IMR-90 (cell line): Measurements from ENCODE around the gene ARHGAP21. TPM values are rescaled to one million over a fixed set of nuclear protein-coding genes. Genes with fewer than 3 reads are reported as not detected.

Source experiments
- ATAC-seq: fragments of 200-7000 bp; cut with Tn5 transposase; 2 replicates; pipeline ENCODE4 v1.9.1; 2020; ENCODE audit warnings: low read depth, mild to moderate bottlenecking, moderate library complexity
- BruUV-seq: library from RNA; stranded (reverse); fragments of 400-500 nt; replicated peaks from 2 replicates; lab custom pipeline; 2021; lab: Mats Ljungman, UMichigan
- CTCF ChIA-PET: fragments of 300-600 bp; formaldehyde crosslinking; extraction: SDS; loops from one replicate; lab custom pipeline; 2021; ENCODE audit warnings: antibody characterized with exemption; lab: Yijun Ruan, JAX
- POLR2A ChIA-PET: fragments of 300-600 bp; sonication (Branson Sonifier 250); formaldehyde crosslinking; loops from one replicate; lab custom pipeline; 2022; ENCODE audit warnings: antibody characterized with exemption; ENCODE audit not compliant: unreplicated experiment; lab: Charles Lee
- DNase-seq: peaks from one replicate; pipeline ENCODE4 v3.0.0; 2013
- H2AFZ ChIP-seq: replicated peaks from 2 replicates; pipeline ENCODE3; 2013; ENCODE audit warnings: low read length, mild to moderate bottlenecking; ENCODE audit not compliant: poor library complexity
- H2AK5ac ChIP-seq: 2 replicates; pipeline ENCODE4 v1.6.1; 2013; ENCODE audit warnings: low read depth, low read length, inconsistent platforms
- H2AK9ac ChIP-seq: replicated peaks from 2 replicates; pipeline ENCODE3; 2013; ENCODE audit warnings: mild to moderate bottlenecking, low read depth, low read length, moderate library complexity; ENCODE audit not compliant: poor library complexity
- H2BK120ac ChIP-seq: 2 replicates; pipeline ENCODE4 v1.6.1; 2013; ENCODE audit warnings: low read depth, low read length, inconsistent platforms
- H2BK15ac ChIP-seq: 3 replicates; pipeline ENCODE4 v1.6.1; 2013; ENCODE audit warnings: low read depth, low read length, inconsistent platforms
- H2BK20ac ChIP-seq: 2 replicates; pipeline ENCODE4 v1.6.1; 2013; ENCODE audit warnings: low read depth, mild to moderate bottlenecking, inconsistent platforms, low read length, moderate library complexity
- H2BK5ac ChIP-seq: 2 replicates; pipeline ENCODE4 v1.6.1; 2013; ENCODE audit warnings: mild to moderate bottlenecking, low read depth, low read length, inconsistent platforms; ENCODE audit not compliant: poor library complexity, severe bottlenecking
- H3K14ac ChIP-seq: replicated peaks from 2 replicates; pipeline ENCODE4 v1.6.1; 2013; ENCODE audit warnings: low read depth, low read length, inconsistent platforms
- H3K18ac ChIP-seq: 2 replicates; pipeline ENCODE4 v1.6.1; 2013; ENCODE audit warnings: low read depth, low read length, control low read depth
- H3K23ac ChIP-seq: 2 replicates; pipeline ENCODE4 v1.6.1; 2013; ENCODE audit warnings: low read depth, low read length, inconsistent platforms
- H3K27ac ChIP-seq: 2 replicates; pipeline ENCODE4 v1.5.1; 2013; ENCODE audit warnings: mild to moderate bottlenecking, control low read depth, low read length; ENCODE audit not compliant: insufficient read depth
- H3K27me3 ChIP-seq: 2 replicates; pipeline ENCODE4 v1.6.1; 2013; ENCODE audit warnings: low read length; ENCODE audit not compliant: control insufficient read depth, insufficient read depth
- H3K36me3 ChIP-seq: 2 replicates; pipeline ENCODE4 v1.6.1; 2013; ENCODE audit warnings: low read length, mixed read lengths; ENCODE audit not compliant: control insufficient read depth, insufficient read depth
- H3K4ac ChIP-seq: 2 replicates; pipeline ENCODE4 v1.6.1; 2013; ENCODE audit warnings: low read depth, low read length, inconsistent platforms
- H3K4me1 ChIP-seq: 2 replicates; pipeline ENCODE4 v1.6.1; 2013; ENCODE audit warnings: low read length, mixed read lengths; ENCODE audit not compliant: control insufficient read depth, insufficient read depth
- H3K4me2 ChIP-seq: 2 replicates; pipeline ENCODE4 v1.6.1; 2013; ENCODE audit warnings: low read depth, mild to moderate bottlenecking, control low read depth, low read length, moderate library complexity
- H3K4me3 ChIP-seq: 2 replicates; pipeline ENCODE4 v1.5.1; 2013; ENCODE audit warnings: low read depth, mild to moderate bottlenecking, control low read depth, low read length, moderate library complexity; ENCODE audit not compliant: insufficient read depth
- H3K56ac ChIP-seq: 2 replicates; pipeline ENCODE4 v1.6.1; 2013; ENCODE audit warnings: low read length, inconsistent platforms; ENCODE audit not compliant: insufficient read depth; ENCODE audit errors: extremely low read depth
- H3K79me1 ChIP-seq, 2 experiments: 2 replicates each; pipeline ENCODE4 v1.6.1; 2013; ENCODE audit warnings: low read length in 2 of 2, inconsistent platforms in 1 of 2, low read depth in 1 of 2
- H3K9ac ChIP-seq: 2 replicates; pipeline ENCODE4 v1.6.1; 2013; ENCODE audit warnings: low read depth, low read length, control low read depth
- H3K9me1 ChIP-seq: 2 replicates; pipeline ENCODE4 v1.6.1; 2013; ENCODE audit warnings: low read length, inconsistent platforms; ENCODE audit not compliant: insufficient read depth
- H3K9me3 ChIP-seq: 2 replicates; pipeline ENCODE4 v1.6.1; 2013; ENCODE audit warnings: low read length; ENCODE audit not compliant: control insufficient read depth, insufficient read depth
- H4K20me1 ChIP-seq: 2 replicates; pipeline ENCODE4 v1.6.1; 2013; ENCODE audit warnings: low read length, inconsistent platforms; ENCODE audit not compliant: insufficient read depth
- H4K5ac ChIP-seq: 2 replicates; pipeline ENCODE4 v1.6.1; 2013; ENCODE audit warnings: mild to moderate bottlenecking, low read depth, low read length, control low read depth
- H4K8ac ChIP-seq, 2 experiments: 2 replicates each; pipeline ENCODE4 v1.6.1; 2013; ENCODE audit warnings: low read depth in 2 of 2, low read length in 2 of 2, control low read depth in 1 of 2, inconsistent platforms in 1 of 2
- H4K91ac ChIP-seq: 2 replicates; pipeline ENCODE4 v1.6.1; 2013; ENCODE audit warnings: low read depth, low read length, inconsistent platforms; ENCODE audit not compliant: insufficient read depth
- BHLHE40 ChIP-seq: fragments of 150-350 bp; IDR thresholded peaks from 2 replicates; pipeline ENCODE4 v1.6.1; 2016; ENCODE audit warnings: mild to moderate bottlenecking, low read depth, low read length
- CEBPB ChIP-seq: IDR thresholded peaks from 2 replicates; pipeline ENCODE4 v1.6.1; 2012; ENCODE audit warnings: low read depth, low read length, improper control_type of control experiment
- FOS ChIP-seq: fragments of 150-350 bp; IDR thresholded peaks from 2 replicates; pipeline ENCODE4 v1.6.1; 2016; ENCODE audit warnings: low read depth, low read length
- RFX5 ChIP-seq: IDR thresholded peaks from 2 replicates; pipeline ENCODE4 v1.8.0; 2012; ENCODE audit warnings: low read depth, mild to moderate bottlenecking, low read length, moderate library complexity
- dilution Hi-C: fragments of 300-500 bp; cut with HindIII; formaldehyde crosslinking; loops from one replicate; pipeline ENCODE4 v1.14.3; 2018; ENCODE audit warnings: low sequenced_read_pairs; ENCODE audit not compliant: unreplicated experiment
- in situ Hi-C: fragments of 300-500 bp; cut with MboI; formaldehyde crosslinking; loops from 3 replicates; pipeline ENCODE4 v1.14.3; 2019; ENCODE audit warnings: low sequenced_read_pairs, inconsistent platforms, mixed read lengths
- intact Hi-C: fragments of 100-400 bp; cut with micrococcal nuclease; formaldehyde crosslinking; loops from 2 replicates; pipeline ENCODE4 v1.10.0; 2022
- polyA plus RNA-seq, 3 experiments: library from polyadenylated mRNA; depleted of rRNA; stranded (reverse); fragments of >200 nt; gene quantifications; 2 replicates each; pipeline ENCODE4 v1.2.3, GENCODE V29; 2012; ENCODE audit warnings: low replicate concordance in 1 of 3
- total RNA-seq: library from RNA; depleted of rRNA; stranded (reverse); fragments of >200 nt; gene quantifications from 2 replicates; pipeline ENCODE4 v1.2.3, GENCODE V29; 2012

Gene ARHGAP21
- total and polyA plus RNA-seq, 2 of the 4 experiments (the other 2 are of a cell fraction), result 43.3 to 94.3 TPM

DNA sequence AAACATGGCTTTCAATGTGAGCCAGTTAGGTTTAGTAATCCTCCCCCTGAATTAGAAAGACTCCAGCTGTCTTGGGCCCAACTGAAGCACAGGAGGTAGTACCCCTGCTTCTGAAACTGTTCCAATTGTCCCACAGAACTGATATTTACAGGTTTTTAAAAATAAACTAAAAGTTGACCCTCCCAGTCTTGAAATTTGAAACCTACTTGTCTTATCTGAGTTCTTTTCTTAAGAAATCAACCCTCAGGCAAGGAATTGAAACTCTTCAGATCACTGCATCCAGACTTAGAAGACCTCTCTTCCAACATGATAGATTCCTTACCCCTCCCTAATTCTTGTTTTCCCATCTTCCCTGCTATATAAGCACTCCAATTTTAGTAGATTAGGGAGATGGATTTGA, 13.3 kb upstream of the ARHGAP21 start:
- Histone ChIP-seq H2BK120ac (no peak overlapping the region), H2BK15ac (no peak overlapping the region), H3K4me3 (no peak overlapping the region), H4K91ac (no peak overlapping the region), H3K23ac (no peak overlapping the region), H2BK5ac (no peak overlapping the region), H3K9ac (no peak overlapping the region), H4K20me1 (no peaks in the 10 kb centered on the region), H3K27ac (no peak overlapping the region), H3K4me2 (no peak overlapping the region), H3K9me1 (no peaks in the 10 kb centered on the region), H3K18ac (no peak overlapping the region), H2BK20ac (no peak overlapping the region), H3K14ac (no peak overlapping the region), H2AK9ac (no peak overlapping the region), H3K79me1 (no peaks in the 10 kb centered on the region), H2AK5ac (no peak overlapping the region), H4K8ac (no peak overlapping the region), H3K9me3 (no peaks in the 10 kb centered on the region), H2AFZ (no peak overlapping the region), H3K27me3 (no peaks in the 10 kb centered on the region), H3K36me3 (no peaks in the 10 kb centered on the region), H3K4me1 (no peaks in the 10 kb centered on the region), H3K4ac (no peak overlapping the region), H3K56ac (no peak overlapping the region), H4K5ac (no peak overlapping the region)
- intact Hi-C loops, result no loop called here
- CTCF ChIA-PET, result interaction anchor here (0.6 to 1.6 kb wide), 2 partner anchors 9 to 339 kb away, joined by 5 read pairs; no protein-coding TSS in a partner anchor
- dilution Hi-C loops, result no loop called here
- no TSS peak for BruUV-seq
- in situ Hi-C loops, result no loop called here
- ATAC-seq (no peak; the same call in 1 of the 2 replicates), DNase-seq (no peak)
- POLR2A ChIA-PET, result no interaction called here
- TF ChIP-seq BHLHE40, result no peak
- TF ChIP-seq FOS, result no peak
- TF ChIP-seq CEBPB, result no peak
- TF ChIP-seq RFX5, result no peak
